AG09309 (cell line): ENCODE data around the gene ADGRA3.

Experiments used
- DNase-seq: peaks from one replicate; pipeline ENCODE4 v3.0.0-alpha.2; 2010; ENCODE audit warnings: low read depth
- H3K4me3 ChIP-seq: 2 replicates; pipeline ENCODE4 v1.5.1; 2011; ENCODE audit warnings: mild to moderate bottlenecking, low read depth, low read length, moderate library complexity; ENCODE audit not compliant: control insufficient read depth
- TF ChIP-seq, protein P1 (sequence below): IDR thresholded peaks from 2 replicates; pipeline ENCODE4 v1.5.1; 2011; ENCODE audit warnings: mild to moderate bottlenecking, low read depth, low read length, inconsistent platforms; ENCODE audit not compliant: insufficient read depth, control insufficient read depth; ENCODE audit errors: missing control alignments

The ADGRA3 gene

GRCh38 chr4:22456291-22456690, 59.6 kb downstream of the ADGRA3 start:
- TF ChIP-seq, protein P1, sequence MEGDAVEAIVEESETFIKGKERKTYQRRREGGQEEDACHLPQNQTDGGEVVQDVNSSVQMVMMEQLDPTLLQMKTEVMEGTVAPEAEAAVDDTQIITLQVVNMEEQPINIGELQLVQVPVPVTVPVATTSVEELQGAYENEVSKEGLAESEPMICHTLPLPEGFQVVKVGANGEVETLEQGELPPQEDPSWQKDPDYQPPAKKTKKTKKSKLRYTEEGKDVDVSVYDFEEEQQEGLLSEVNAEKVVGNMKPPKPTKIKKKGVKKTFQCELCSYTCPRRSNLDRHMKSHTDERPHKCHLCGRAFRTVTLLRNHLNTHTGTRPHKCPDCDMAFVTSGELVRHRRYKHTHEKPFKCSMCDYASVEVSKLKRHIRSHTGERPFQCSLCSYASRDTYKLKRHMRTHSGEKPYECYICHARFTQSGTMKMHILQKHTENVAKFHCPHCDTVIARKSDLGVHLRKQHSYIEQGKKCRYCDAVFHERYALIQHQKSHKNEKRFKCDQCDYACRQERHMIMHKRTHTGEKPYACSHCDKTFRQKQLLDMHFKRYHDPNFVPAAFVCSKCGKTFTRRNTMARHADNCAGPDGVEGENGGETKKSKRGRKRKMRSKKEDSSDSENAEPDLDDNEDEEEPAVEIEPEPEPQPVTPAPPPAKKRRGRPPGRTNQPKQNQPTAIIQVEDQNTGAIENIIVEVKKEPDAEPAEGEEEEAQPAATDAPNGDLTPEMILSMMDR = no peak
- H3K4me3 ChIP-seq = no peak overlapping the region
- DNase-seq = no peak

DNA sequence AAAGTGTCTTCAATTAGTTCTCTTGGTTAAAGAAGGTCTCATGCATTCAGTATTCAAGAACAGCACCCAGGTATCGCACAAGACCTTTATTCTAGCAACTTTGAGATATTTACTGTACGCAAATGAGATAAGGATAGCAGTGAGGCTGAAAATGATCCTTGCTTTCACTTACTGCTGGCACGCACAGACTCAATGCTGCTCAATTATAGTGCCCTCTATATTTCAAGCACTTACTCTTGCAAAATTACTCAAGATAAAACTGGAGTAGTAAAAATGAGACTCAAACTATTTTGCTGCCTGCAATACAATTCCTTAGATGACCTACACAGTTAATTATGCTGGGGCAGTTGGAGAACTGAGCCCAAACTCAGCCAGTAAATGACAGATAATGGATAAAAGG, 60.9 kb downstream of the ADGRA3 start:
- H3K4me3 ChIP-seq = no peak overlapping the region
- TF ChIP-seq, protein P1 = no peak
- DNase-seq = no peak

- TF ChIP-seq, protein P1 = no peak
These were observed 61.5 kb downstream of the ADGRA3 start for GRCh38 chr4:22454216-22454838.

GRCh38 chr4:22444813-22445212, 71.1 kb downstream of the ADGRA3 start:
- no peak overlapping the region for H3K4me3 ChIP-seq
- no peak for DNase-seq
- TF ChIP-seq, protein P1 = no peak

More at GRCh38 chr4:22454216-22454838, 61.5 kb downstream of the ADGRA3 start:
- H3K4me3 ChIP-seq = no peak overlapping the region
- DNase-seq = no peak

DNA sequence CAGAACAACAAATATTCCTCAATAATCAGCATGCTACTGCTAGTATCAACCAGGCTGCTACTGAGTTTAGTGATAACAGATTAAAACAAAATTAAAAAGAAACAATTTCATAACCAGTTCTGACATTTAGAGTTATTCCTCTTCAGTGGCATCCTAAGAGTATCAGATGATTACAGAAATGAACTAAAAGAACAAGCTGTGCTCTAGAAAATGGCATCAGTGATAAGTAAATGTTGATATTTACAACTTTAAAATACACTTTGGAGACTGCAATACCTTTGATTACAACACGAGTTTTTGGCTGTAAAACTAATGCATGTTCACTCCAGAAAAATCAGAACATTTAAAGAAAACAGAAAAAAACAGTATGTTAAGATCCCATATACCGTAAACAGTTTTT, 72.9 kb downstream of the ADGRA3 start:
- H3K4me3 ChIP-seq = no peak overlapping the region
- no peak for DNase-seq
- TF ChIP-seq, protein P1 = no peak

DNA sequence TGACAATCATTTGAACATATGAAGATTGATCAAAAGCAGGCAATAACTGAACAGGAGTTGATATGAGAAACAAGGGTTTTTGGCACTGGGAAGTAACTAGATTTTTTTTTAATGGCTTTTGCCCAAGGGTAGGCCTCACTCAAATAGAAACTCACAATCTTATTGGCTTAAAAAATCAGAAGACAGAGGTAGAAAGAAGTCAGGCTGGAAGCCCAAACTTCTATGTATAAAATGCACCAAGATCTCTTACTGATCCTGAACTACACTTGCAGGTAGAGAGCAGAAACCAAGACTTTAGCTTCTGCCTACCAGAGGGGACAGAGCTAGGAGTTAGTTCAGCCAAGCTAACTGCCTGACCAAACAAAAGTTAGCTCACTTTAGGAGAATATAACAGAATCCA, 74.9 kb downstream of the ADGRA3 start:
- no peak overlapping the region for H3K4me3 ChIP-seq
- TF ChIP-seq, protein P1 = no peak
- no peak for DNase-seq

GRCh38 chr4:22439947-22440346, 75.9 kb downstream of the ADGRA3 start:
- H3K4me3 ChIP-seq = no peak overlapping the region
- no peak for DNase-seq
- TF ChIP-seq, protein P1 = no peak
